ENCODE data around the gene P2RY11.

P2RY11 gene, protein sequence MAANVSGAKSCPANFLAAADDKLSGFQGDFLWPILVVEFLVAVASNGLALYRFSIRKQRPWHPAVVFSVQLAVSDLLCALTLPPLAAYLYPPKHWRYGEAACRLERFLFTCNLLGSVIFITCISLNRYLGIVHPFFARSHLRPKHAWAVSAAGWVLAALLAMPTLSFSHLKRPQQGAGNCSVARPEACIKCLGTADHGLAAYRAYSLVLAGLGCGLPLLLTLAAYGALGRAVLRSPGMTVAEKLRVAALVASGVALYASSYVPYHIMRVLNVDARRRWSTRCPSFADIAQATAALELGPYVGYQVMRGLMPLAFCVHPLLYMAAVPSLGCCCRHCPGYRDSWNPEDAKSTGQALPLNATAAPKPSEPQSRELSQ

DNA sequence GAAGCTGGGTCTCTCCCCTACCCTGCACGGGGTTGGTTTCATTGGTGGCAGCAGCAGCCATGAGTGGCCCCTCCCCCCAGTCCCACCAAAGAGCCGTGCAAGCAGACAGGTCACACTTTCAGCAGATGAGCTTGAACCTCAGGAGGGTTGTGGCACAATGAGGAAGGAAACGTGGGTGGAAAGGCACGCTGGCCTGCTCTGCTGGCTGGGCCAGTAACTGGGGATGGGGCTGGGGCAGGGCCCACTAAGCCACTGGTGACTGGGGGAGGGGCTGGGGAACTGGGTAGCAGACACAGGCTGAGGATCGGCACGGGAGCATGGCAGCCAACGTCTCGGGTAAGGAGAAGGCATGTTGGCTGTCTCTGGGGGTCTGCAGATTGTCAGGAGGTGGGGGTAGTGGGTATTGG, at the start of gene P2RY11:
Gene P2RY11, plus strand, starts transcription at position 289 of the 407 bp plus-strand sequence. Its CDS starts 29 bp downstream, at position 318.
- no peaks in the 10 kb centered on the region for H3K9me2 ChIP-seq (replicated peaks; ENCODE audit: low read depth, low read length)
- H3K36me3 ChIP-seq (ENCODE audit: insufficient read depth, low read length): peaks cover 56% of the 10 kb centered on the region; the same call in 1 of the 2 replicates
- H3K27me3 ChIP-seq (ENCODE audit: insufficient read depth, low read length, poor library complexity, severe bottlenecking): no peaks in the 10 kb centered on the region
- H3K9me3 ChIP-seq (ENCODE audit: insufficient read depth, low read depth, low read length): no peaks in the 10 kb centered on the region
- H3K4me2 ChIP-seq (ENCODE audit: low read depth, low read length, poor library complexity, severe bottlenecking): peak within 1 kb of the TSS; percentile 2
- no peak for TF ChIP-seq EZH2phosphoT487 (IDR thresholded peaks at IDR 0.05; ENCODE audit: borderline replicate concordance)
- TF ChIP-seq, protein P1, sequence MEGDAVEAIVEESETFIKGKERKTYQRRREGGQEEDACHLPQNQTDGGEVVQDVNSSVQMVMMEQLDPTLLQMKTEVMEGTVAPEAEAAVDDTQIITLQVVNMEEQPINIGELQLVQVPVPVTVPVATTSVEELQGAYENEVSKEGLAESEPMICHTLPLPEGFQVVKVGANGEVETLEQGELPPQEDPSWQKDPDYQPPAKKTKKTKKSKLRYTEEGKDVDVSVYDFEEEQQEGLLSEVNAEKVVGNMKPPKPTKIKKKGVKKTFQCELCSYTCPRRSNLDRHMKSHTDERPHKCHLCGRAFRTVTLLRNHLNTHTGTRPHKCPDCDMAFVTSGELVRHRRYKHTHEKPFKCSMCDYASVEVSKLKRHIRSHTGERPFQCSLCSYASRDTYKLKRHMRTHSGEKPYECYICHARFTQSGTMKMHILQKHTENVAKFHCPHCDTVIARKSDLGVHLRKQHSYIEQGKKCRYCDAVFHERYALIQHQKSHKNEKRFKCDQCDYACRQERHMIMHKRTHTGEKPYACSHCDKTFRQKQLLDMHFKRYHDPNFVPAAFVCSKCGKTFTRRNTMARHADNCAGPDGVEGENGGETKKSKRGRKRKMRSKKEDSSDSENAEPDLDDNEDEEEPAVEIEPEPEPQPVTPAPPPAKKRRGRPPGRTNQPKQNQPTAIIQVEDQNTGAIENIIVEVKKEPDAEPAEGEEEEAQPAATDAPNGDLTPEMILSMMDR (conservative IDR thresholded peaks at IDR 0.05; ENCODE audit: low read length): no peak
- no peak within 1 kb of the TSS for H3K4me3 ChIP-seq (ENCODE audit: low read length, poor library complexity, severe bottlenecking)
- H3F3A ChIP-seq (ENCODE audit: low read depth): peaks cover 6% of the 10 kb centered on the region; the same call in 1 of the 2 replicates
- peaks cover 63% of the 10 kb centered on the region for H4K20me1 ChIP-seq (ENCODE audit: insufficient read depth, low read length, poor library complexity, severe bottlenecking)
- peaks cover 8% of the 10 kb centered on the region for H3K4me1 ChIP-seq (ENCODE audit: insufficient read depth, low read length, poor library complexity, severe bottlenecking)
- H3K79me2 ChIP-seq (ENCODE audit: insufficient read depth, low read length): peaks cover 54% of the 10 kb centered on the region
- no peak within 1 kb of the TSS for H3K9ac ChIP-seq (ENCODE audit: low read depth, low read length, poor library complexity, severe bottlenecking)
- H2AFZ ChIP-seq (ENCODE audit: low read length): no peak within 1 kb of the TSS

DNA sequence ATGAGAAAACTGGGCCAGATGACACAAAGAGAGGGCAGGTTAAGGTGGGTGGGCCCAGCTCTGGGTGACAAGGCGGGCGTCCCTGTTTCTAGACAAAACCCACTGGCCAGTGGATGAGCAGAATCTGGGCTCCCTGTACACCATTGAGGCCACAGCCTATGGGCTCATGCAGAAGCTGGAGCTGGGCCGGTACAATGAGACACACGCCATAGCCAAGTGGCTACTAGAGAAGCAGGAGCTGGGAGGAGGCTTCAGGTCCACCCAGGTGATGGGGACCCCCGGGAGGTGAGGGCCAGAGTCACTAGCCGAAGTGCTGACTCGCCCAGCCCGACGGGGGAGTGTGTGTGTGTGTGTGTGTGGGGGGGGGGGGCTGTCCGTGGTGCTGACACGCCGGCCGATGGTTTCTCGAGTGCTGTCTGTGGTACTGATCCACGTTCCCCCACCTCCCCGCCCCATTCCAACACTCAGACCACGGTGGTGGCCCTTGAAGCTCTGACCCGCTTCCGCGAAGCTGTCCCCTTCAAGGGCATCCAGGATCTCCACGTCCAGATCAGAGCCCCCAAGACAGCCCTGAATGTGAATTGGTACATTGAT, 49.7 kb upstream of the P2RY11 start:
- Histone ChIP-seq H3F3A (ENCODE audit: low read depth) (no peaks in the 10 kb centered on the region), H2AFZ (ENCODE audit: low read length) (no peak overlapping the region), H3K27me3 (ENCODE audit: insufficient read depth, low read length, poor library complexity, severe bottlenecking) (no peaks in the 10 kb centered on the region), H3K9ac (ENCODE audit: low read depth, low read length, poor library complexity, severe bottlenecking) (no peak overlapping the region), H3K4me2 (ENCODE audit: low read depth, low read length, poor library complexity, severe bottlenecking) (no peak overlapping the region), H3K9me2 (replicated peaks; ENCODE audit: low read depth, low read length) (no peaks in the 10 kb centered on the region), H3K4me1 (ENCODE audit: insufficient read depth, low read length, poor library complexity, severe bottlenecking) (no peaks in the 10 kb centered on the region), H3K36me3 (ENCODE audit: insufficient read depth, low read length) (no peaks in the 10 kb centered on the region), H3K4me3 (ENCODE audit: low read length, poor library complexity, severe bottlenecking) (no peak overlapping the region), H3K9me3 (ENCODE audit: insufficient read depth, low read depth, low read length) (no peaks in the 10 kb centered on the region), H3K79me2 (ENCODE audit: insufficient read depth, low read length) (no peaks in the 10 kb centered on the region), H4K20me1 (ENCODE audit: insufficient read depth, low read length, poor library complexity, severe bottlenecking) (no peaks in the 10 kb centered on the region)
- TF ChIP-seq, protein P1 (conservative IDR thresholded peaks at IDR 0.05; ENCODE audit: low read length): no peak
- TF ChIP-seq EZH2phosphoT487 (IDR thresholded peaks at IDR 0.05; ENCODE audit: borderline replicate concordance): no peak

DNA sequence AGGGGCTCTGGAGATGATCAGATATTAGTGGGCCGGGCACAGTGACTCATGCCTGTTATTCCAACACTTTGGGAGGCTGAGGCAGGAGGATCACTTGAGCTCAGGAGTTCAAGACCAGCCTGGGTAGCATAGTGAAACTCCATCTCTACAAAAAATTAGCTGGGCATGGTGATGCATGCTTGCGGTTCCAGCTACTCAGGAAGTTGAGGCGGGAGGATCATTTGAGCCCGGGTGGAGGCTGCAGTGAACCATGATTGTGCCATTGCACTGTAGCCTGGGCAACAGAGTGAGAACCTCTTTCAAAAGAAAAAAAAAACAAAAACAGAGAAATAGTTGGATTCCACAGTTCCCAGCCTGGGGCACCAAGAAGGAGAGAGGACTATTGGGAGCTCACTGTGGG, 43.3 kb upstream of the P2RY11 start:
- H3K4me1 ChIP-seq (ENCODE audit: insufficient read depth, low read length, poor library complexity, severe bottlenecking): no peaks in the 10 kb centered on the region
- peak overlapping the region; percentile 19 for H3K4me2 ChIP-seq (ENCODE audit: low read depth, low read length, poor library complexity, severe bottlenecking)
- H3K79me2 ChIP-seq (ENCODE audit: insufficient read depth, low read length): no peaks in the 10 kb centered on the region
- H2AFZ ChIP-seq (ENCODE audit: low read length): no peak overlapping the region
- TF ChIP-seq, protein P1 (conservative IDR thresholded peaks at IDR 0.05; ENCODE audit: low read length): no peak
- TF ChIP-seq EZH2phosphoT487 (IDR thresholded peaks at IDR 0.05; ENCODE audit: borderline replicate concordance): no peak
- H4K20me1 ChIP-seq (ENCODE audit: insufficient read depth, low read length, poor library complexity, severe bottlenecking): no peaks in the 10 kb centered on the region
- H3K36me3 ChIP-seq (ENCODE audit: insufficient read depth, low read length): no peaks in the 10 kb centered on the region
- H3K4me3 ChIP-seq (ENCODE audit: low read length, poor library complexity, severe bottlenecking): no peak overlapping the region
- H3K9ac ChIP-seq (ENCODE audit: low read depth, low read length, poor library complexity, severe bottlenecking): no peak overlapping the region
- H3F3A ChIP-seq (ENCODE audit: low read depth): no peaks in the 10 kb centered on the region
- no peaks in the 10 kb centered on the region for H3K27me3 ChIP-seq (ENCODE audit: insufficient read depth, low read length, poor library complexity, severe bottlenecking)
- no peaks in the 10 kb centered on the region for H3K9me2 ChIP-seq (replicated peaks; ENCODE audit: low read depth, low read length)
- no peaks in the 10 kb centered on the region for H3K9me3 ChIP-seq (ENCODE audit: insufficient read depth, low read depth, low read length)

All from Loucy (cell line).